MM.1S (cell line): Measurements from ENCODE around the gene CDH12.

ENCODE experiments used
- DNase-seq: peaks from one replicate; pipeline ENCODE4 v3.0.0-alpha.2; 2015
- H2AFZ ChIP-seq: fragments of 300-600 bp; sonication (generic); 2 replicates; pipeline ENCODE4 v1.6.0; 2016; ENCODE audit warnings: antibody characterized with exemption, low read length
- H3F3A ChIP-seq: fragments of 300-600 bp; sonication (generic); 2 replicates; pipeline ENCODE4 v1.6.1; 2016; ENCODE audit warnings: mild to moderate bottlenecking, antibody characterized with exemption, low read length, moderate library complexity, mixed read lengths; ENCODE audit not compliant: insufficient read depth
- H3K27ac ChIP-seq: fragments of 300-600 bp; sonication (generic); 2 replicates; pipeline ENCODE4 v1.5.1; 2016; ENCODE audit warnings: mild to moderate bottlenecking, low read length
- H3K27me3 ChIP-seq: fragments of 300-600 bp; sonication (generic); replicated peaks from 2 replicates; pipeline ENCODE4 v1.6.0; 2016; ENCODE audit warnings: low read length; ENCODE audit not compliant: insufficient read depth
- H3K36me3 ChIP-seq: fragments of 300-600 bp; sonication (generic); replicated peaks from 2 replicates; pipeline ENCODE4 v1.6.1; 2016; ENCODE audit warnings: mild to moderate bottlenecking, low read length, mixed read lengths; ENCODE audit not compliant: insufficient read depth
- H3K4me1 ChIP-seq: fragments of 300-600 bp; sonication (generic); 2 replicates; pipeline ENCODE4 v1.6.1; 2016; ENCODE audit warnings: low read length, mixed read lengths
- H3K4me2 ChIP-seq: fragments of 300-600 bp; sonication (generic); 2 replicates; pipeline ENCODE4 v1.6.0; 2016; ENCODE audit warnings: low read depth, low read length
- H3K4me3 ChIP-seq: fragments of 300-600 bp; sonication (generic); 2 replicates; pipeline ENCODE4 v1.5.1; 2016; ENCODE audit warnings: low read length, mixed read lengths
- H3K79me2 ChIP-seq: fragments of 300-600 bp; sonication (generic); 2 replicates; pipeline ENCODE4 v1.6.1; 2016; ENCODE audit warnings: mixed run types, low read length, mixed read lengths
- H3K9ac ChIP-seq: fragments of 300-600 bp; sonication (generic); 2 replicates; pipeline ENCODE4 v1.6.1; 2016; ENCODE audit warnings: low read length, mixed read lengths
- H3K9me2 ChIP-seq: fragments of 300-600 bp; sonication (generic); replicated peaks from 2 replicates; pipeline ENCODE4 v1.6.1; 2016; ENCODE audit warnings: mild to moderate bottlenecking, low read length, mixed read lengths; ENCODE audit not compliant: insufficient read depth
- H3K9me3 ChIP-seq: fragments of 300-600 bp; sonication (generic); replicated peaks from 2 replicates; pipeline ENCODE4 v1.6.1; 2016; ENCODE audit warnings: mild to moderate bottlenecking, low read length, mixed read lengths; ENCODE audit not compliant: insufficient read depth
- H4K20me1 ChIP-seq: fragments of 300-600 bp; sonication (generic); 2 replicates; pipeline ENCODE4 v1.6.1; 2016; ENCODE audit warnings: mild to moderate bottlenecking, low read length, moderate library complexity, mixed read lengths; ENCODE audit not compliant: insufficient read depth
- CTCF ChIP-seq: fragments of 300-600 bp; sonication (generic); IDR thresholded peaks from 2 replicates; pipeline ENCODE4 v1.5.1; 2016; ENCODE audit warnings: antibody characterized with exemption, low read length, mixed read lengths
- EZH2 ChIP-seq: fragments of 300-600 bp; sonication (generic); optimal IDR thresholded peaks from 2 replicates; pipeline ENCODE3; 2017; ENCODE audit warnings: low read depth, mild to moderate bottlenecking, antibody characterized with exemption, low read length, mixed read lengths
- EZH2phosphoT487 ChIP-seq: fragments of 300-600 bp; sonication (generic); IDR thresholded peaks from 2 replicates; pipeline ENCODE4 v1.6.1; 2018; ENCODE audit warnings: antibody characterized with exemption, low read length

Gene CDH12

DNA sequence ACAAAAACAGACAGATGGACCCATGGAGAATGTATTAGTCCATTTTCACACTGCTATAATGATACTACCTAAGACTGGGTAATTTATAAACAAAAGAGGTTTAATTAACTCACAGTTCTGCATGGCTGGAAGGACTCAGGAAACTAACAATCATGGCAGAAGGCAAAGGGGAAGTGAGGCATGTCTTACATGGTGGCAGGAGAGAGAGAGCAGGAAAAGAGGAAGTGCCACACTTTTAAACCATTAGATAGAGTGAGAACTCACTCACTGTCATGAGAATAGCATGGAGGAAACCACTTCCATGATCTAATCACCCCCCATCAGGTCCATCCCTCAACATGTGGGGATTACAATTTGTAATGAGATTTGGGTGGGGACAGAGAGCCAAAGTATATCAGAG is 808.9 kb downstream of the CDH12 start:
- Histone ChIP-seq H3K4me1 (no peaks in the 10 kb centered on the region), H2AFZ (no peak overlapping the region), H3K4me3 (no peak overlapping the region), H3K27ac (no peak overlapping the region), H3K9me3 (no peaks in the 10 kb centered on the region), H3K27me3 (no peaks in the 10 kb centered on the region), H3K79me2 (no peaks in the 10 kb centered on the region), H3K9me2 (no peaks in the 10 kb centered on the region), H3K4me2 (no peak overlapping the region), H4K20me1 (no peaks in the 10 kb centered on the region), H3F3A (no peaks in the 10 kb centered on the region), H3K36me3 (no peaks in the 10 kb centered on the region), H3K9ac (no peak overlapping the region)
- no peak for DNase-seq
- TF ChIP-seq CTCF (no peak), EZH2phosphoT487 (no peak), EZH2 (no peak)

- Histone ChIP-seq H3K9ac (no peak overlapping the region), H3K9me2 (no peaks in the 10 kb centered on the region), H2AFZ (no peak overlapping the region), H3F3A (no peaks in the 10 kb centered on the region), H3K36me3 (no peaks in the 10 kb centered on the region), H3K79me2 (no peaks in the 10 kb centered on the region), H4K20me1 (no peaks in the 10 kb centered on the region), H3K4me2 (no peak overlapping the region), H3K4me3 (no peak overlapping the region), H3K9me3 (no peaks in the 10 kb centered on the region), H3K27me3 (no peaks in the 10 kb centered on the region), H3K4me1 (no peaks in the 10 kb centered on the region), H3K27ac (no peak overlapping the region)
- TF ChIP-seq EZH2: no peak
- TF ChIP-seq CTCF: no peak
- no peak for TF ChIP-seq EZH2phosphoT487
- no peak for DNase-seq
Measured at GRCh38 chr5:22036061-22036460, 817.1 kb downstream of the CDH12 start.

GRCh38 chr5:22033066-22033465 is 820.1 kb downstream of the CDH12 start:
- Histone ChIP-seq H3K9me2 (no peaks in the 10 kb centered on the region), H3F3A (no peaks in the 10 kb centered on the region), H3K9ac (no peak overlapping the region), H3K27me3 (no peaks in the 10 kb centered on the region), H3K36me3 (no peaks in the 10 kb centered on the region), H3K79me2 (no peaks in the 10 kb centered on the region), H4K20me1 (no peaks in the 10 kb centered on the region), H3K4me3 (no peak overlapping the region), H3K27ac (no peak overlapping the region), H3K4me1 (no peaks in the 10 kb centered on the region), H2AFZ (no peak overlapping the region), H3K9me3 (no peaks in the 10 kb centered on the region), H3K4me2 (no peak overlapping the region)
- no peak for DNase-seq
- TF ChIP-seq EZH2: no peak
- no peak for TF ChIP-seq EZH2phosphoT487
- no peak for TF ChIP-seq CTCF
